Thyroid gland (tissue), 4 donors: Measurements from ENCODE around the gene LRP8.

ENCODE experiments used
- POLR2A ChIP-seq, 2 donors: fragments of 450-650 bp; IDR thresholded peaks; one replicate each; pipeline ENCODE4 v1.6.1; 2017; ENCODE audit warnings: antibody characterized with exemption in 2 of 2, mild to moderate bottlenecking in 2 of 2, moderate library complexity in 1 of 2
- TF ChIP-seq, protein P1 (sequence below), 6 experiments: fragments of 200-600 bp in 3 of 6; fragments of 450-650 bp in 3 of 6; sonication (generic) in 3 of 6; IDR thresholded peaks; one replicate each; pipeline ENCODE4 v1.5.1; 2016 to 2019; ENCODE audit warnings: antibody characterized with exemption in 6 of 6, mild to moderate bottlenecking in 2 of 6, inconsistent platforms in 1 of 6, moderate library complexity in 1 of 6

DNA sequence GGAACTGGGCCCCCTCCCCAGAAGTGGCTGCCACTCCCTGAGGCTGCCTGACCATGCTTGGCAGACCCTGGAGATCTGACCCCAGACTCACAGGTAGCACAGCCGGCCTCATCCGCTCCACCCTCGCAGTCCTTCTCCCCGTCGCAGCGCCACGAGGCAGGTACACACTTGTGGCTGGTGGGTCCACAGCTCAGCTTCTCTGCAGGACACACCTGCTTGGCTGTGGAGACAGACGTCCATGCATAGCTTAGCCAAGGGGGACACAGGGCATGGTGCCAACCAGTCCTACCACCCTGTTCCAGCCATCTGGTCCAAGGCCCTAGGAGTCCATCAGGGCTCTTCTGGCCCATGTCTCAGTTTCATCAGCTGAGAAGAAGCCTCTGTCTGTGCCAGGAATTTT, 47.4 kb downstream of the LRP8 start:
- TF ChIP-seq POLR2A (IDR thresholded peaks at IDR 0.05): no peak
- TF ChIP-seq, protein P1, sequence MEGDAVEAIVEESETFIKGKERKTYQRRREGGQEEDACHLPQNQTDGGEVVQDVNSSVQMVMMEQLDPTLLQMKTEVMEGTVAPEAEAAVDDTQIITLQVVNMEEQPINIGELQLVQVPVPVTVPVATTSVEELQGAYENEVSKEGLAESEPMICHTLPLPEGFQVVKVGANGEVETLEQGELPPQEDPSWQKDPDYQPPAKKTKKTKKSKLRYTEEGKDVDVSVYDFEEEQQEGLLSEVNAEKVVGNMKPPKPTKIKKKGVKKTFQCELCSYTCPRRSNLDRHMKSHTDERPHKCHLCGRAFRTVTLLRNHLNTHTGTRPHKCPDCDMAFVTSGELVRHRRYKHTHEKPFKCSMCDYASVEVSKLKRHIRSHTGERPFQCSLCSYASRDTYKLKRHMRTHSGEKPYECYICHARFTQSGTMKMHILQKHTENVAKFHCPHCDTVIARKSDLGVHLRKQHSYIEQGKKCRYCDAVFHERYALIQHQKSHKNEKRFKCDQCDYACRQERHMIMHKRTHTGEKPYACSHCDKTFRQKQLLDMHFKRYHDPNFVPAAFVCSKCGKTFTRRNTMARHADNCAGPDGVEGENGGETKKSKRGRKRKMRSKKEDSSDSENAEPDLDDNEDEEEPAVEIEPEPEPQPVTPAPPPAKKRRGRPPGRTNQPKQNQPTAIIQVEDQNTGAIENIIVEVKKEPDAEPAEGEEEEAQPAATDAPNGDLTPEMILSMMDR (IDR thresholded peaks at IDR 0.05): no peak
